ENCODE measurements around the gene COLEC11.

Gene COLEC11

DNA sequence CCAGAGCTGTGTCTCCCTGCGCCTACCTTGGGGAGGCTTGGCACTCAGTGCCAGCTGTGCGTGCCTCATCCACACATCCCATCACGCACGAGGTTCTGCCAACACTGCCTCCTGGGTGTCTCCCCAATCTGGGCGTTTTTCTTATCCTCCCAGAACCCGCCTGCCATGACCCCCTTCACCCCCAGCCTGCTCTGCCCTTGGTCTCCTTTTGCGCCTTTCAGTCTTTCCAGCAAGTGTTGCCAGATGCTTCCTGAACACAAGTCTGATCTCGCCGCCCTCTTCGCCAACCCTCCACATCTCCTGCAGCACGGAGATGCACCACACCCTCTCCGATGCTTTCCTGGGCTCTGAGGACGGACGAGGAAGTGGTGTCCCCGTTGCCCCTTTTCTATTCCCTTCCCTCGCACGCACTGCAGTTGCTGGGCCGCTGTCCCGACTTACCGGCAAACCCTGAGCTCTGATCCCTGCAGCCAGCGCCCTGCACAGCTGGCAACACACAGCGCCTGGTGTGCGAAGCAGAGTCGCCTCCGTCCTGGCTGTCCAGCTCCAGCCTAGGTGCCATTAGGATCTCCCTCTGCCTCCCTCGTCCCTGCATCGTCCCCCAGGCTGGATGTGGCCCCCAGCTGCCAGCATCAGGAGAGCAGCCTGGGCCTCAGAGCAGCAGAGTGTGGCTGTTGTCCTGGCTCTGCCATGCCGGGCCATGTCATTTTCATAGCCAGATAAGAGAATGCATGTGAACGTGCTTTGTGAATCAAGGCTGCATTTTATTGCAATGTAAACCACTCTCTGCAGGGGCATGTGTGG lies 40.5 kb downstream of the COLEC11 start:
- TF ChIP-seq, protein P1, sequence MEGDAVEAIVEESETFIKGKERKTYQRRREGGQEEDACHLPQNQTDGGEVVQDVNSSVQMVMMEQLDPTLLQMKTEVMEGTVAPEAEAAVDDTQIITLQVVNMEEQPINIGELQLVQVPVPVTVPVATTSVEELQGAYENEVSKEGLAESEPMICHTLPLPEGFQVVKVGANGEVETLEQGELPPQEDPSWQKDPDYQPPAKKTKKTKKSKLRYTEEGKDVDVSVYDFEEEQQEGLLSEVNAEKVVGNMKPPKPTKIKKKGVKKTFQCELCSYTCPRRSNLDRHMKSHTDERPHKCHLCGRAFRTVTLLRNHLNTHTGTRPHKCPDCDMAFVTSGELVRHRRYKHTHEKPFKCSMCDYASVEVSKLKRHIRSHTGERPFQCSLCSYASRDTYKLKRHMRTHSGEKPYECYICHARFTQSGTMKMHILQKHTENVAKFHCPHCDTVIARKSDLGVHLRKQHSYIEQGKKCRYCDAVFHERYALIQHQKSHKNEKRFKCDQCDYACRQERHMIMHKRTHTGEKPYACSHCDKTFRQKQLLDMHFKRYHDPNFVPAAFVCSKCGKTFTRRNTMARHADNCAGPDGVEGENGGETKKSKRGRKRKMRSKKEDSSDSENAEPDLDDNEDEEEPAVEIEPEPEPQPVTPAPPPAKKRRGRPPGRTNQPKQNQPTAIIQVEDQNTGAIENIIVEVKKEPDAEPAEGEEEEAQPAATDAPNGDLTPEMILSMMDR (IDR thresholded peaks at IDR 0.05) = no peak

DNA sequence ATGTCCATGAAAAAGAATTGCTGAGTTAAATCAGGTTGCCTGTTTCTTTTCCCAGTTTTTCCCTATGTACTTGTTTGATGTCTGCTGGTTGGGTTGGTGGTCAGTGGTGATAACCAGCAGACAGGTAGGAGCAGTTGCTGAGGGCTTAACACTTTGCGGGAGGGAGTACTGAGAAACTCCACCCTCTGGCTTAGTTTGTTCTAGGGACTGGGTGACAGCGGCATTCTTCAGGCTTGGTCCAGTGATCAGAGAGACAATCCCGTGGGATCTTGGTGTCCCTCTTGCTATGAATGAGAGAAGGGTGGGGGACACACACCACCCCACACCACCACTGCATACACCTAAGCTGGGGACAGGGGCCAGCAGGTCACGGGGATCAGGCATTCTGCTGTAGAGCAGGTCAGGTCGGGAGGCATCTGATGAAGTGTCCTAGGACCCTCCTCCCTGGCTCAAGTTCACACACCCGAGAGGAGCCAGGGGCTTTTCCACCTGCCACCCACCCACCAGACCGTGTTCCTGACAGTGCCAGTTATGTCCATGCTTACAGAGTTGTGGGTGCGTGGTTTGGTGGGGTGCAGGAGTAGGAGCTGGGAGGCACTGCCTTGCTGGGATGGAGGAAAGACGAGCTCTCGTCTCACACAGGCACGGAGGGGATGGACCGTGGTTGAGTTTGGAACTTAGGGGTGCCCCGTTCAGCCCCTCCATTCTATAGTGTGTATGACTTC lies 41.8 kb downstream of the COLEC11 start:
- TF ChIP-seq, protein P1 (IDR thresholded peaks at IDR 0.05) = no peak

DNA sequence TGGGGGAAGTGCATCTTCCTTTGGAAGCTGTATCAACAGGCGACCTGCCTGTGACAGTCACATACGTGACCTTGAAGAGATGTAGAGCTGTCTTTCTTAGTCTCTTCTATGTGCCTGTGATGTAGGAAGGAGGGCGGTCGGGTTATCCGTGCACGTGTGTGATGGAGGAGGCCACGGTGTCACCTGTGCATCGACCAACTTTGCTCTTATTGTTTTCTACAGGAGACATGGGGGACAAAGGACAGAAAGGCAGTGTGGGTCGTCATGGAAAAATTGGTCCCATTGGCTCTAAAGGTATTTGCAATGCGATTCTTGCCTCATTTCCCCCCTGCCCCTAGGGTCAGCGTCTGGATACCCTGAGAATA lies 42.4 kb downstream of the COLEC11 start:
- TF ChIP-seq, protein P1 (IDR thresholded peaks at IDR 0.05) = no peak

DNA sequence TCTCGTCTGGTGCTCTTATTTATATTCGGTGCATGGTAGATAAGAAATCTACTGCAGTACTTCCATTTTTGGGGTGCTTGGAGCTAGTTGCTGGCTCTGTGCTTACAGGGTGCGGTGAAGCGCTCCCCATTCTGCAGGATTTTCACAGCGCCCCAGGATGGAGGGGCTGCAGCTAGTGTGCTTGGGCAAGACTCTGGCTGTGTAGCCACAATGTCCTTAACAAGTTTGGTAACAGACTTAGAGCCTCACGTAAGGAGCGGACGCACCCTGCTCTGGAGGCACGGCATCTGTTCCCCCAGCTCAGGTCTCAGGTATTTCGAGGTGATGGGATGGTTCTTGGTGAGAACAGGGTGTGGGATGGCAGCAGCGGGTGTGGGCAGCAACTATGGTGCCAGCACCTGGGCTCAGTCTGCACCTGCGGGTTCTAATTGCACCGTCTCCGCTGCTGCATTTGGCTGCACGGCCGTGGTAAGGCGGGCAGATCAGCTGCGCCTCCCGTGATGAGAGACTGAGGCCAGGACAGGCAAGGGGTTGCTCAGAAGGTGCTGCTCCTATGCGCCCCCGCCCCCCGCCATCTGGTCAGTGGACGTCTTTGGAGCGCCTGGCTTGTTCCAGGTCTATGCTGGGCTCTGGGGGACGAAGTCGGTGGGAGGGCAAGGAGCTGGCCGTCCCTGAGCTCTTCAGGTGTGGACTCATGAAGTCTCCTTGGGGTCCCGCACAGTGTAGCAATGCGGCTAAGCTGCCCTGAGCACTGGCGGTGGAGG lies 43.0 kb downstream of the COLEC11 start:
- TF ChIP-seq, protein P1 (IDR thresholded peaks at IDR 0.05) = no peak

DNA sequence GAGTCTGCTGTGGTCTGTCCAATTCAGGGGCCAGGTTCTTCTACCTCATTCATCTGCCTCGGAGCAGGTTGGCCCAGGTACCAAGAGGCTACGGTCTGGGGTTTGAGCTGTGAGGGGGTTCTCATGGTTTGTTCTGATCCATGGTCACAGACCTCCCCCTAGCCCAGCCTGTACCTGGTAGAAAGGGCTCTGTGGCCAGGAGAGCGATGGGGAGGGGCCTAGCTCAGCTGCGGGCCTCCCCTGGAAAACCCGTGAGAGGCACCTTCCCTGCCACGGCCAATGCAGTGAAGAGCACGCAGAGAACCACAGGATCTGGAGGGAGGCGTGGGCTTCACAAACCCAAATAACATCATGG lies 43.5 kb downstream of the COLEC11 start:
- TF ChIP-seq, protein P1 (IDR thresholded peaks at IDR 0.05) = no peak

DNA sequence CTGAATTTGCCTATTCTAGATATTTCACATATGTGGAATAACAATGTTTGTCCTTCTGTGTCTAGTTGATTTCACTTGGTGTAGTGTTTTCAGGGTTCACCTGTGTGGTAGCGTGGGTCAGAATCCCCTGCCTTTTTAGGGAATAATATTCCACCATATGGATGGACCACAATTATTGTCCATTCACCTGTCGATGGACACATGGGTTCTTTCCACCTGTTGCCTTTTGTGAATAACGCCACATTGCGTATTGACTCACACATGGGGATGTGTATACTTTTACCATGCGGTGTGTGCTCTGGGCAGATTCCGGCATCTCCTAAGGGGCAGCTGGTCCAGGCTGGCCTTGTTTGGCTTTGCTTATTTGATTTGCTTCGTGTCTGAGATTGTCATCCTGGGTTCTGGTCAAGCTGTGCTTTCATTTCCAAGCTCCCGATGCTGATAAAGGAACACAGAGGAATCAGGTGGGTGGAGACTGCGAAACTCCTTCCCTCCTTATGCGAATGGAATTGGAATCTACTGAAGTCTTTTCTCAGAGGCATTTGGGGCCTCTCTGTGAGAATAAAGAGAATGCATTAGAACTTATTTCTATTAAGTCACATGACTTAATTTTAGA lies 44.2 kb downstream of the COLEC11 start:
- TF ChIP-seq, protein P1 (IDR thresholded peaks at IDR 0.05) = no peak

DNA sequence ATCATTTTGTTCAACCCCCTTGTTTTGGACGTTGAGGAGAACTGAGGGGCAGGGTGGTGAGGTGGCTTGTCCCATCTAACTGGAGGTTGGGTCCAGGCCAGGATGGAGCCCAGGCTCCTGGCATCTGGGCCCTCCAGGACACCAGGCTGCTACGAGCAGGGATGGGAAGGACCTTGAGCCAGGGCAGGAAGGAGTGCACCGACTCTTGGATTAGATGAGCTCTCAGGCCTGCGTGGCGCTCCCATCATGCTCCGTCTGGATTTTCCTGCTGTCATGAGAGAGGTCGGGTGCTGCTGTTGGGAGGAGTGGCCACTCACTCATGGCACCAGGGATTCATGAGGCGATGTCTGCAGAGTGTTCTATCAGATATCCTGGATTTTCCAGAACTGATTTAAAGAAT lies 44.7 kb downstream of the COLEC11 start:
- TF ChIP-seq, protein P1 (IDR thresholded peaks at IDR 0.05) = no peak

Data from LNCAP (cell line).